Subcutaneous adipose tissue (tissue), 4 donors: Measurements from ENCODE around the gene LRRC46. TPM values are rescaled to one million over a fixed set of nuclear protein-coding genes. Genes with fewer than 3 reads are reported as not detected.

Experiments
- CTCF ChIP-seq: fragments of 450-650 bp; IDR thresholded peaks from one replicate; pipeline ENCODE4 v1.5.1; 2016; ENCODE audit warnings: low read depth, mild to moderate bottlenecking, control low read depth, antibody characterized with exemption, moderate library complexity
- total RNA-seq, 4 donors: library from RNA; depleted of rRNA; stranded (reverse); fragments of >200 nt; gene quantifications; one replicate each; pipeline ENCODE4 v1.1.0, GENCODE V29; 2016

LRRC46 gene
- total RNA-seq, 4 donors from 2014 or later = 0.66 TPM; not detected in 3

GRCh38 chr17:47882247-47882646 is 50.8 kb downstream of the LRRC46 start:
- TF ChIP-seq CTCF = no peak

- TF ChIP-seq CTCF = no peak
Measured at GRCh38 chr17:47882695-47883588, 51.5 kb downstream of the LRRC46 start.

GRCh38 chr17:47883589-47884426 is 52.3 kb downstream of the LRRC46 start:
- no peak for TF ChIP-seq CTCF

- no peak for TF ChIP-seq CTCF
Measured at GRCh38 chr17:47884427-47884740, 52.9 kb downstream of the LRRC46 start.

GRCh38 chr17:47884905-47885730 is 53.6 kb downstream of the LRRC46 start:
- no peak for TF ChIP-seq CTCF

Other genes with a start within 250 kb of the LRRC46 start
- gene KPNB1, start 181.8 kb upstream of the LRRC46 start, total RNA-seq = 100 to 1,000 TPM; 200 to 235 (median 215) TPM
- 10 to 100 TPM in 1 of 4 donors, 1 to 10 TPM in 3; 2.4 to 14.7 (median 5.0) TPM for gene TBKBP1, start 137.5 kb upstream of the LRRC46 start, total RNA-seq
- gene TBX21, start 98.4 kb upstream of the LRRC46 start, total RNA-seq = 1 to 10 TPM in 3 of 4 donors, under 1 TPM in 1; 0.66 to 4.6 (median 2.8) TPM
- 1 to 10 TPM; 2.2 to 4.1 (median 2.5) TPM for gene OSBPL7, start 9.9 kb upstream of the LRRC46 start, total RNA-seq
- 10 to 100 TPM; 29.3 to 54.3 (median 34.1) TPM for gene MRPL10, start 129 bp upstream of the LRRC46 start, total RNA-seq
- gene SCRN2, start 9.6 kb downstream of the LRRC46 start, total RNA-seq = 100 to 1,000 TPM in 2 of 4 donors, 10 to 100 TPM in 2; 32.8 to 194 (median 79.8) TPM
- 1 to 10 TPM in 1 of 4 donors, under 1 TPM in 2, not detected in 1; 0.16 to 1.3 (median 0.17) TPM for gene SP6, start 19.5 kb downstream of the LRRC46 start, total RNA-seq
- 1 to 10 TPM; 2.2 to 9.2 (median 5.9) TPM for gene SP2, start 64.6 kb downstream of the LRRC46 start, total RNA-seq
- 10 to 100 TPM; 22.9 to 34.7 (median 27.4) TPM for gene PNPO, start 109.9 kb downstream of the LRRC46 start, total RNA-seq
- gene PRR15L, start 126.2 kb downstream of the LRRC46 start, total RNA-seq = under 1 TPM in 1 of 4 donors, not detected in 3; 0.49 TPM
- gene CDK5RAP3, start 139.4 kb downstream of the LRRC46 start, total RNA-seq = 100 to 1,000 TPM in 3 of 4 donors, 10 to 100 TPM in 1; 77.8 to 148 (median 136) TPM
- gene COPZ2, start 206.1 kb downstream of the LRRC46 start, total RNA-seq = 100 to 1,000 TPM in 1 of 4 donors, 10 to 100 TPM in 3; 54.1 to 103 (median 76.9) TPM
- 100 to 1,000 TPM; 176 to 405 (median 216) TPM for gene NFE2L1, start 216.7 kb downstream of the LRRC46 start, total RNA-seq